Liver (tissue), 9 donors: ENCODE measurements around the gene IL1A. TPM values are rescaled to one million over a fixed set of nuclear protein-coding genes. Genes with fewer than 3 reads are reported as not detected.
"Not testable (repeated sequence)": the region's sequence is repeated elsewhere in the genome, so short reads cannot be mapped to it uniquely, and the experiment has no call there.

ENCODE experiments used
- DNase-seq: peaks from one replicate; pipeline ENCODE4 v3.0.0-alpha.2; 2017; ENCODE audit warnings: low spot score
- H3K27ac ChIP-seq, 2 donors: one replicate each; pipeline ENCODE4 v1.7.0; 2013; ENCODE audit warnings: inconsistent platforms in 2 of 2, low read length in 2 of 2, control low read depth in 1 of 2, low read depth in 1 of 2, mild to moderate bottlenecking in 1 of 2
- H3K27me3 ChIP-seq, 4 donors: one replicate each; pipeline versions ENCODE4 v1.6.1 to v1.7.0; 2013; ENCODE audit warnings: low read length in 3 of 4, inconsistent platforms in 1 of 4, mild to moderate bottlenecking in 1 of 4, moderate library complexity in 1 of 4; ENCODE audit not compliant: control insufficient read depth in 4 of 4, insufficient read depth in 4 of 4
- H3K36me3 ChIP-seq, 4 donors: one replicate each; pipeline versions ENCODE4 v1.6.1 to v1.7.0; 2013; ENCODE audit warnings: low read length in 3 of 4, mild to moderate bottlenecking in 3 of 4, low read depth in 1 of 4, moderate library complexity in 1 of 4; ENCODE audit not compliant: control insufficient read depth in 4 of 4, insufficient read depth in 3 of 4
- H3K4me1 ChIP-seq, 4 donors: one replicate each; pipeline versions ENCODE4 v1.6.1 to v1.7.0; 2013; ENCODE audit warnings: low read length in 3 of 4, mild to moderate bottlenecking in 3 of 4, moderate library complexity in 1 of 4; ENCODE audit not compliant: control insufficient read depth in 4 of 4, insufficient read depth in 4 of 4
- H3K4me3 ChIP-seq, 3 donors: one replicate each; pipeline versions ENCODE4 v1.6.1 to v1.7.0; 2013; ENCODE audit warnings: low read length in 3 of 3, control low read depth in 1 of 3, low read depth in 1 of 3, mild to moderate bottlenecking in 1 of 3
- H3K9ac ChIP-seq, 2 donors: one replicate each; pipeline ENCODE4 v1.7.0; 2013; ENCODE audit warnings: low read length in 2 of 2, mild to moderate bottlenecking in 2 of 2, moderate library complexity in 2 of 2, control low read depth in 1 of 2, low read depth in 1 of 2
- H3K9me3 ChIP-seq, 4 donors: one replicate each; pipeline versions ENCODE4 v1.6.1 to v1.7.0; 2013; ENCODE audit warnings: low read length in 3 of 4; ENCODE audit not compliant: control insufficient read depth in 4 of 4
- FOXA1 ChIP-seq: IDR thresholded peaks from 2 replicates; pipeline ENCODE4 v1.6.1; 2016; ENCODE audit warnings: antibody characterized with exemption
- FOXA2 ChIP-seq: IDR thresholded peaks from 2 replicates; pipeline ENCODE4 v1.6.1; 2016; ENCODE audit warnings: antibody characterized with exemption
- GABPA ChIP-seq, 2 donors: IDR thresholded peaks in 1 of 2; conservative IDR thresholded peaks in 1 of 2; 2 replicates each; pipeline ENCODE4 v1.6.1; 2016; ENCODE audit warnings: antibody characterized with exemption in 2 of 2, mild to moderate bottlenecking in 1 of 2, moderate library complexity in 1 of 2
- HNF4G ChIP-seq: IDR thresholded peaks from 2 replicates; pipeline ENCODE4 v1.6.1; 2016; ENCODE audit warnings: antibody characterized with exemption
- JUND ChIP-seq, 2 donors: IDR thresholded peaks; 2 replicates each; pipeline ENCODE4 v1.6.1; 2016; ENCODE audit warnings: antibody characterized with exemption in 2 of 2
- RXRA ChIP-seq, 2 donors: IDR thresholded peaks; 2 replicates each; pipeline ENCODE4 v1.6.1; 2017 to 2018; ENCODE audit warnings: antibody characterized with exemption in 2 of 2, mild to moderate bottlenecking in 1 of 2
- SP1 ChIP-seq: IDR thresholded peaks from 2 replicates; pipeline ENCODE4 v1.6.1; 2018; ENCODE audit warnings: antibody characterized with exemption, mild to moderate bottlenecking
- TAF1 ChIP-seq: conservative IDR thresholded peaks from 2 replicates; pipeline ENCODE4 v1.6.1; 2016; ENCODE audit warnings: antibody characterized with exemption, mild to moderate bottlenecking
- YY1 ChIP-seq: IDR thresholded peaks from 2 replicates; pipeline ENCODE4 v1.6.1; 2016; ENCODE audit warnings: antibody characterized with exemption, mild to moderate bottlenecking
- WGBS: extraction: QIAGEN DNeasy Blood & Tissue Kit; methylation state at CpG from one replicate; pipeline ENCODE4 v1.1.7; 2013; 5-methylcytosine and 5-hydroxymethylcytosine counted together
- polyA plus RNA-seq, 2 donors: library from polyadenylated mRNA; stranded (reverse) in 1 of 2; unstranded in 1 of 2; fragments of 200-250 nt in 1 of 2; fragments of >200 nt in 1 of 2; fragmentation: Nextera tagmentation in 1 of 2; extraction: Ambion mirVana in 1 of 2; gene quantifications; one replicate each; pipeline versions ENCODE4 v1.2.1 to v1.2.3, GENCODE V29; 2013 to 2015
- total RNA-seq, 2 donors: library from RNA; depleted of rRNA; stranded (reverse); fragments of >200 nt; gene quantifications; one replicate each; pipeline ENCODE4 v1.2.3, GENCODE V29; 2014
- TF ChIP-seq, protein P1 (sequence below): IDR thresholded peaks from 2 replicates; pipeline ENCODE4 v1.6.1; 2016; ENCODE audit warnings: antibody characterized with exemption
- TF ChIP-seq, protein P2 (sequence below): IDR thresholded peaks from 2 replicates; pipeline ENCODE4 v1.6.1; 2016; ENCODE audit warnings: antibody characterized with exemption, mild to moderate bottlenecking
- TF ChIP-seq, protein P3 (sequence below): IDR thresholded peaks from 2 replicates; pipeline ENCODE4 v1.6.1; 2016; ENCODE audit warnings: antibody characterized with exemption
- TF ChIP-seq, protein P4 (sequence below): IDR thresholded peaks from 2 replicates; pipeline ENCODE4 v1.6.1; 2016; ENCODE audit warnings: antibody characterized with exemption
- donor health status: healthy.
- donor health status: healthy.
- donor health status: healthy.
- donor health status: healthy.
- donor health status: healthy.

IL1A gene
- total and polyA plus RNA-seq, 4 donors = 0.05 TPM; not detected in 3

DNA sequence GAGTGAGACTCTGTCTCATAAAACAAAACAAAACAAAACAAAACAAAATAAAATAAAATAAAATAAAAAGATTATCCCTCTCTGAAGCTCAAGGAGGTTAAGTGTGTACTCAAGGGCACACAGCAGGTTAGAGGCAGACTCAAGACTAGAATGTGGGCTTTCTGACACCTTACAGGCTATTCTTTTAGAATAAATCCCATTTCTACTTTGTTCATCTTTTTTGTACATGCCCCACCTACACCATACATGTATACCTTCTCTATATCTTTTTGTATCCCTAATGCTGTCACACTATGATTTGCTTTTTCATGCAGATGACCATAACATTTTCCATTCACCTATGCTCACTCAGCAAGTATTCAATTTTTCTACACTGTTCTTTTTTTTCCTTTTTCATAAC lies 49.7 kb upstream of the IL1A start (continued):
- TF ChIP-seq, protein P1, sequence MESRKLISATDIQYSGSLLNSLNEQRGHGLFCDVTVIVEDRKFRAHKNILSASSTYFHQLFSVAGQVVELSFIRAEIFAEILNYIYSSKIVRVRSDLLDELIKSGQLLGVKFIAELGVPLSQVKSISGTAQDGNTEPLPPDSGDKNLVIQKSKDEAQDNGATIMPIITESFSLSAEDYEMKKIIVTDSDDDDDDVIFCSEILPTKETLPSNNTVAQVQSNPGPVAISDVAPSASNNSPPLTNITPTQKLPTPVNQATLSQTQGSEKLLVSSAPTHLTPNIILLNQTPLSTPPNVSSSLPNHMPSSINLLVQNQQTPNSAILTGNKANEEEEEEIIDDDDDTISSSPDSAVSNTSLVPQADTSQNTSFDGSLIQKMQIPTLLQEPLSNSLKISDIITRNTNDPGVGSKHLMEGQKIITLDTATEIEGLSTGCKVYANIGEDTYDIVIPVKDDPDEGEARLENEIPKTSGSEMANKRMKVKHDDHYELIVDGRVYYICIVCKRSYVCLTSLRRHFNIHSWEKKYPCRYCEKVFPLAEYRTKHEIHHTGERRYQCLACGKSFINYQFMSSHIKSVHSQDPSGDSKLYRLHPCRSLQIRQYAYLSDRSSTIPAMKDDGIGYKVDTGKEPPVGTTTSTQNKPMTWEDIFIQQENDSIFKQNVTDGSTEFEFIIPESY = no peak
- TF ChIP-seq FOXA1 (no peak), RXRA (IDR thresholded peaks at IDR 0.05) (no peak), SP1 (no peak)

DNA sequence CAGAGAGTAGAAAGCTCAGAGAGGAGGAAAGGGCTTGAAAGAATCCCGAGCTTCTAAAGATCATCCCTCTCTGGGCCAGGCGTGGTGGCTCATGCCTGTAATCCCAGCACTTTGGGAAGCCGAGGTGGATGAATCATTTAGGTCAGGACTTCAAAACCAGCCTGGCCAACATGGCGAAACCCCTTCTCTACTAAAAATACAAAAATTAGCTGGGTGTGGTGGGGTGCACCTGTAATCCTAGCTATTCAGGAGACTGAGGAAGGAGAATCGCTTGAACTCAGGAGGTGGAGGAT lies 49.3 kb upstream of the IL1A start:
- not testable (repeated sequence) for H3K27ac ChIP-seq, H3K9ac ChIP-seq, H3K4me3 ChIP-seq, H3K36me3 ChIP-seq, H3K9me3 ChIP-seq, H3K27me3 ChIP-seq, DNase-seq
- 97% methylated on average over 5 of the region's 5 CpGs for WGBS
- peaks cover 3 to 10% (median 8%) of the 10 kb centered on the region in 4 donors for H3K4me1 ChIP-seq

DNA sequence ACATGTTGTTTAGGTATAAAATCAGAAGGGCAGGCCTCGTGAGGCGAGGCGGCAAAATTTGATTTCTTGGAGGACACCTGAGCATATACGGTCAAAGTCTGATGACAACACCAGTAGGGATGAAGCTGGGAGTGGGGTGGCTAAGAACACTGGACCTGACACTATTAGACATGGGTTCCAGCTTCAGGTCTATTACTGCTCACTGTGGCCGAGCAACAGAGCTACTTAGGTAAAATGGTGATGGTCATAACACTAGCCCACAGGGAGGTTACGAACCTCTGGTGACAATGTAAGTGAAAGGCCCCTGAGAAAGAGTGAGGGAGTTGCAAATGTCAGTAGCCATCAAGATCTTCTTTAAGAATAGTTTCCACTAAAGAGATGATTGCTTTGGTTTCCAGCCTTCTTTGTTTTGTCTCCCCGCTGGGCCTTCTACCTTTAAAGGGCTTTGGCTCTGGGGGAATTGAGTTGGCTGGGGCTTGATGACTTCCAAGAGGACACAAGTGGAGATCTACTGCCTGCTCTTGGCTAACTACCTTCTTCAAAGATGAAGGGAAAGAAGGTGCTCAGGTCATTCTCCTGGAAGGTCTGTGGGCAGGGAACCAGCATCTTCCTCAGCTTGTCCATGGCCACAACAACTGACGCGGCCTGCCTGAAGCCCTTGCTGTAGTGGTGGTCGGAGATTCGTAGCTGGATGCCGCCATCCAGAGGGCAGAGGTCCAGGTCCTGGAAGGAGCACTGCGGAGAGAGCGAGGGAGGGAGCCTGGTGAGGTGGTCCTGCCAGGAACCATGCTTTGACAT lies 48.7 kb upstream of the IL1A start:
- H3K27ac ChIP-seq = no peak overlapping the region
- H3K4me3 ChIP-seq = no peak overlapping the region
- no peak for TF ChIP-seq FOXA1
- no peak for TF ChIP-seq RXRA (IDR thresholded peaks at IDR 0.05)
- no peak for TF ChIP-seq TAF1
- TF ChIP-seq JUND (IDR thresholded peaks at IDR 0.05) = no peak
- TF ChIP-seq YY1 = no peak
- TF ChIP-seq, protein P2, sequence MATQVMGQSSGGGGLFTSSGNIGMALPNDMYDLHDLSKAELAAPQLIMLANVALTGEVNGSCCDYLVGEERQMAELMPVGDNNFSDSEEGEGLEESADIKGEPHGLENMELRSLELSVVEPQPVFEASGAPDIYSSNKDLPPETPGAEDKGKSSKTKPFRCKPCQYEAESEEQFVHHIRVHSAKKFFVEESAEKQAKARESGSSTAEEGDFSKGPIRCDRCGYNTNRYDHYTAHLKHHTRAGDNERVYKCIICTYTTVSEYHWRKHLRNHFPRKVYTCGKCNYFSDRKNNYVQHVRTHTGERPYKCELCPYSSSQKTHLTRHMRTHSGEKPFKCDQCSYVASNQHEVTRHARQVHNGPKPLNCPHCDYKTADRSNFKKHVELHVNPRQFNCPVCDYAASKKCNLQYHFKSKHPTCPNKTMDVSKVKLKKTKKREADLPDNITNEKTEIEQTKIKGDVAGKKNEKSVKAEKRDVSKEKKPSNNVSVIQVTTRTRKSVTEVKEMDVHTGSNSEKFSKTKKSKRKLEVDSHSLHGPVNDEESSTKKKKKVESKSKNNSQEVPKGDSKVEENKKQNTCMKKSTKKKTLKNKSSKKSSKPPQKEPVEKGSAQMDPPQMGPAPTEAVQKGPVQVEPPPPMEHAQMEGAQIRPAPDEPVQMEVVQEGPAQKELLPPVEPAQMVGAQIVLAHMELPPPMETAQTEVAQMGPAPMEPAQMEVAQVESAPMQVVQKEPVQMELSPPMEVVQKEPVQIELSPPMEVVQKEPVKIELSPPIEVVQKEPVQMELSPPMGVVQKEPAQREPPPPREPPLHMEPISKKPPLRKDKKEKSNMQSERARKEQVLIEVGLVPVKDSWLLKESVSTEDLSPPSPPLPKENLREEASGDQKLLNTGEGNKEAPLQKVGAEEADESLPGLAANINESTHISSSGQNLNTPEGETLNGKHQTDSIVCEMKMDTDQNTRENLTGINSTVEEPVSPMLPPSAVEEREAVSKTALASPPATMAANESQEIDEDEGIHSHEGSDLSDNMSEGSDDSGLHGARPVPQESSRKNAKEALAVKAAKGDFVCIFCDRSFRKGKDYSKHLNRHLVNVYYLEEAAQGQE = no peak
- TF ChIP-seq, protein P3, sequence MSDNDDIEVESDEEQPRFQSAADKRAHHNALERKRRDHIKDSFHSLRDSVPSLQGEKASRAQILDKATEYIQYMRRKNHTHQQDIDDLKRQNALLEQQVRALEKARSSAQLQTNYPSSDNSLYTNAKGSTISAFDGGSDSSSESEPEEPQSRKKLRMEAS = no peak
- TF ChIP-seq, protein P4, sequence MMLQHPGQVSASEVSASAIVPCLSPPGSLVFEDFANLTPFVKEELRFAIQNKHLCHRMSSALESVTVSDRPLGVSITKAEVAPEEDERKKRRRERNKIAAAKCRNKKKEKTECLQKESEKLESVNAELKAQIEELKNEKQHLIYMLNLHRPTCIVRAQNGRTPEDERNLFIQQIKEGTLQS = no peak
- TF ChIP-seq GABPA (IDR thresholded peaks at IDR 0.05 in 1 of 2, conservative IDR thresholded peaks at IDR 0.05 in 1 of 2) = no peak
- no peak for TF ChIP-seq HNF4G
- TF ChIP-seq SP1 = no peak
- no peak for TF ChIP-seq FOXA2
- H3K4me1 ChIP-seq = peaks cover 3 to 10% (median 8%) of the 10 kb centered on the region in 4 donors
- no peaks in the 10 kb centered on the region for H3K36me3 ChIP-seq
- no peak overlapping the region for H3K9ac ChIP-seq
- no peak for DNase-seq
- no peaks in the 10 kb centered on the region for H3K27me3 ChIP-seq
- 95% methylated on average over 14 of the region's 14 CpGs for WGBS
- H3K9me3 ChIP-seq = no peaks in the 10 kb centered on the region
